H1 (cell line): ENCODE results near the gene DBNDD1. TPM values are rescaled to one million over a fixed set of nuclear protein-coding genes. Genes with fewer than 3 reads are reported as not detected.

Experiments used
- BRCA1 ChIP-seq: IDR thresholded peaks from 2 replicates; pipeline ENCODE4 v1.6.1; 2012; ENCODE audit warnings: low read depth, low read length, improper control_type of control experiment
- TAF7 ChIP-seq: optimal IDR thresholded peaks from 2 replicates; pipeline ENCODE3; 2011; ENCODE audit warnings: low read depth, mild to moderate bottlenecking, inconsistent platforms, low read length, moderate library complexity, borderline replicate concordance
- polyA plus RNA-seq, 7 experiments: library from polyadenylated mRNA; depleted of rRNA in 3 of 7; stranded (reverse) in 5 of 7; unstranded in 2 of 7; fragments of >200 nt in 5 of 7; fragments of 200-250 nt in 2 of 7; gene quantifications; 1 replicate in 5 of 7; 2 replicates in 1 of 7; 4 replicates in 1 of 7; pipeline versions ENCODE4 v1.2.1 to v1.2.3, GENCODE V29; 2011 to 2013; ENCODE audit warnings: missing spikeins in 2 of 7, mixed read lengths in 2 of 7
- total RNA-seq: library from RNA; stranded (reverse); fragmentation: NEBNext Ultra II Directional; extraction: Animal tissue kit (Norgen Biotek cat#: 25700); gene quantifications from 2 replicates; pipeline ENCODE4 v1.2.1, GENCODE V29; 2021
- TF ChIP-seq, protein P1 (sequence below): IDR thresholded peaks from 2 replicates; pipeline ENCODE4 v1.6.1; 2012; ENCODE audit warnings: low read length, inconsistent platforms

Gene DBNDD1
- total and polyA plus RNA-seq, 2 of the 8 experiments (the other 6 are each of a cell fraction or from before 2014, with no cell fraction given) = 69.9 to 92.6 TPM

GRCh38 chr16:89958596-89958995 lies 60.7 kb downstream of the DBNDD1 start (continued):
- TF ChIP-seq TAF7 (no peak), BRCA1 (no peak)
- TF ChIP-seq, protein P1, sequence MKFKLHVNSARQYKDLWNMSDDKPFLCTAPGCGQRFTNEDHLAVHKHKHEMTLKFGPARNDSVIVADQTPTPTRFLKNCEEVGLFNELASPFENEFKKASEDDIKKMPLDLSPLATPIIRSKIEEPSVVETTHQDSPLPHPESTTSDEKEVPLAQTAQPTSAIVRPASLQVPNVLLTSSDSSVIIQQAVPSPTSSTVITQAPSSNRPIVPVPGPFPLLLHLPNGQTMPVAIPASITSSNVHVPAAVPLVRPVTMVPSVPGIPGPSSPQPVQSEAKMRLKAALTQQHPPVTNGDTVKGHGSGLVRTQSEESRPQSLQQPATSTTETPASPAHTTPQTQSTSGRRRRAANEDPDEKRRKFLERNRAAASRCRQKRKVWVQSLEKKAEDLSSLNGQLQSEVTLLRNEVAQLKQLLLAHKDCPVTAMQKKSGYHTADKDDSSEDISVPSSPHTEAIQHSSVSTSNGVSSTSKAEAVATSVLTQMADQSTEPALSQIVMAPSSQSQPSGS = no peak
